ENCODE results near the gene PAPSS2. TPM values are rescaled to one million over a fixed set of nuclear protein-coding genes. Genes with fewer than 3 reads are reported as not detected.
A peak's percentile ranks its signal among the peaks of the same experiment; 100 is the strongest.

PAPSS2 gene
- total RNA-seq, 4 donors from 2014 or later = 17.3 to 117 (median 88.4) TPM

GRCh38 chr10:87705339-87705738 lies 45.7 kb downstream of the PAPSS2 start:
- no peak overlapping the region for H3K27ac ChIP-seq
- H3K4me1 ChIP-seq = peaks cover 3 to 23% (median 4%) of the 10 kb centered on the region in 4 donors
- intact Hi-C loops (cut with DNase I; ENCODE audit: low total_unique reads) = no loop called here
- H3K4me3 ChIP-seq = no peak overlapping the region
- DNase-seq = no peak
- TF ChIP-seq POLR2A (IDR thresholded peaks at IDR 0.05) (no peak), POLR2AphosphoS5 (IDR thresholded peaks at IDR 0.05) (no peak), CTCF (IDR thresholded peaks at IDR 0.05) (no peak), EP300 (IDR thresholded peaks at IDR 0.05; ENCODE audit: low read depth) (no peak)
- peaks cover 0 to 7% (median 0%) of the 10 kb centered on the region in 4 donors for H3K36me3 ChIP-seq
- H3K27me3 ChIP-seq = no peaks in the 10 kb centered on the region
- in situ Hi-C loops (cut with MboI; ENCODE audit: low pct_ligation_motif_present in 1 of 4, low pct_unique_long_range_greater_than_20kb in 1 of 4, low sequenced_read_pairs in 3 of 4) = no loop called here
- H3K9me3 ChIP-seq = no peaks in the 10 kb centered on the region

GRCh38 chr10:87706731-87707130 lies 47.1 kb downstream of the PAPSS2 start:
- 58 to 78% methylated on average over 2 to 4 of the region's 4 CpGs for WGBS, 2 donors (ENCODE audit: low coverage in 1 of 2)
- H3K27ac ChIP-seq = no peak overlapping the region
- TF ChIP-seq EP300 (IDR thresholded peaks at IDR 0.05; ENCODE audit: low read depth) (no peak), CTCF (IDR thresholded peaks at IDR 0.05) (no peak), POLR2AphosphoS5 (IDR thresholded peaks at IDR 0.05) (no peak), POLR2A (IDR thresholded peaks at IDR 0.05) (no peak)

GRCh38 chr10:87707254-87707653 lies 47.6 kb downstream of the PAPSS2 start:
- intact Hi-C loops (cut with DNase I; ENCODE audit: low total_unique reads) = no loop called here
- in situ Hi-C loops (cut with MboI; ENCODE audit: low pct_ligation_motif_present in 1 of 4, low pct_unique_long_range_greater_than_20kb in 1 of 4, low sequenced_read_pairs in 3 of 4) = no loop called here
- no peak for DNase-seq
- Histone ChIP-seq H3K27me3 (no peaks in the 10 kb centered on the region), H3K4me1 (peaks cover 0 to 6% (median 2%) of the 10 kb centered on the region in 4 donors), H3K36me3 (peaks cover 0 to 7% (median 1%) of the 10 kb centered on the region in 4 donors), H3K27ac (no peak overlapping the region), H3K9me3 (no peaks in the 10 kb centered on the region), H3K4me3 (no peak overlapping the region)
- no peak for TF ChIP-seq EP300 (IDR thresholded peaks at IDR 0.05; ENCODE audit: low read depth)
- no peak for TF ChIP-seq POLR2AphosphoS5 (IDR thresholded peaks at IDR 0.05)
- TF ChIP-seq CTCF (IDR thresholded peaks at IDR 0.05) = no peak
- no peak for TF ChIP-seq POLR2A (IDR thresholded peaks at IDR 0.05)
- 86 to 95% methylated on average over 3 to 4 of the region's 4 CpGs for WGBS, 2 donors (ENCODE audit: low coverage in 1 of 2)

More at GRCh38 chr10:87706731-87707130, 47.1 kb downstream of the PAPSS2 start:
- DNase-seq = no peak
- no peak overlapping the region for H3K4me3 ChIP-seq
- H3K4me1 ChIP-seq = peaks cover 0 to 11% (median 4%) of the 10 kb centered on the region in 4 donors
- in situ Hi-C loops (cut with MboI; ENCODE audit: low pct_ligation_motif_present in 1 of 4, low pct_unique_long_range_greater_than_20kb in 1 of 4, low sequenced_read_pairs in 3 of 4) (no loop called here), intact Hi-C loops (cut with DNase I; ENCODE audit: low total_unique reads) (no loop called here)
- no peaks in the 10 kb centered on the region for H3K9me3 ChIP-seq
- no peaks in the 10 kb centered on the region for H3K27me3 ChIP-seq
- peaks cover 0 to 7% (median 1%) of the 10 kb centered on the region in 4 donors for H3K36me3 ChIP-seq

- intact Hi-C loops (cut with DNase I; ENCODE audit: low total_unique reads) (no loop called here), in situ Hi-C loops (cut with MboI; ENCODE audit: low pct_ligation_motif_present in 1 of 4, low pct_unique_long_range_greater_than_20kb in 1 of 4, low sequenced_read_pairs in 3 of 4) (no loop called here)
- no peak for DNase-seq
- Histone ChIP-seq H3K36me3 (peaks cover 0 to 16% (median 5%) of the 10 kb centered on the region in 4 donors), H3K4me1 (no peaks in the 10 kb centered on the region), H3K27ac (peak overlapping the region in 1 of 4 donors; percentile 6), H3K9me3 (no peaks in the 10 kb centered on the region), H3K4me3 (no peak overlapping the region), H3K27me3 (no peaks in the 10 kb centered on the region)
- WGBS, 2 donors (ENCODE audit: low coverage in 1 of 2) = 76 to 83% methylated on average over 10 to 11 of the region's 11 CpGs
- TF ChIP-seq POLR2A (IDR thresholded peaks at IDR 0.05) = no peak
- TF ChIP-seq EP300 (IDR thresholded peaks at IDR 0.05; ENCODE audit: low read depth) = no peak
- no peak for TF ChIP-seq POLR2AphosphoS5 (IDR thresholded peaks at IDR 0.05)
- TF ChIP-seq CTCF (IDR thresholded peaks at IDR 0.05) = no peak
These were observed 53.4 kb downstream of the PAPSS2 start for GRCh38 chr10:87712913-87713616.

All from transverse colon (tissue), 4 donors.